ENCODE results near the gene AR. TPM values are rescaled to one million over a fixed set of nuclear protein-coding genes. Genes with fewer than 3 reads are reported as not detected.

AR gene
- total and polyA plus RNA-seq, 10 of the 15 experiments (the other 5 are each of a cell fraction or from before 2014, with no cell fraction given): 0.07 to 0.09 (median 0.08) TPM; not detected in 7

DNA sequence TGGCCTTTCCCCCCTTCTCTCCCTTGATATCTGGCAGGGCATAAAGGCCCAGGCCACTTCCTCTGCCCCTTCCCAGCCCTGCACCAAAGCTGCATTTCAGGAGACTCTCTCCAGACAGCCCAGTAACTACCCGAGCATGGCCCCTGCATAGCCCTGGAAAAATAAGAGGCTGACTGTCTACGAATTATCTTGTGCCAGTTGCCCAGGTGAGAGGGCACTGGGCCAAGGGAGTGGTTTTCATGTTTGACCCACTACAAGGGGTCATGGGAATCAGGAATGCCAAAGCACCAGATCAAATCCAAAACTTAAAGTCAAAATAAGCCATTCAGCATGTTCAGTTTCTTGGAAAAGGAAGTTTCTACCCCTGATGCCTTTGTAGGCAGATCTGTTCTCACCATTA is 183.8 kb downstream of the AR start:
- ATAC-seq: no peak
- H3K27me3 ChIP-seq (replicated peaks in 1 of 2; ENCODE audit: control insufficient read depth in 2 of 2, insufficient read depth in 2 of 2, low read length in 1 of 2): no peaks in the 10 kb centered on the region
- no peaks in the 10 kb centered on the region for H3K36me3 ChIP-seq (ENCODE audit: control insufficient read depth in 2 of 2, insufficient read depth in 2 of 2, low read length in 1 of 2)
- no peak for DNase-seq (ENCODE audit: low read depth, low spot score)
- WGBS (ENCODE audit: insufficient coverage, insufficient replicate concordance, low lambda C conversion rate, missing lambda C conversion rate): 0% methylated on average over 2 of the region's 2 CpGs
- TF ChIP-seq NFYB (IDR thresholded peaks at IDR 0.05; ENCODE audit: insufficient read depth, low read depth, low read length) (no peak), SMAD1 (IDR thresholded peaks at IDR 0.05; ENCODE audit: low read depth, partially characterized antibody) (no peak), NR2C1 (IDR thresholded peaks at IDR 0.05) (no peak)
- intact Hi-C loops (cut with micrococcal nuclease; ENCODE audit: unreplicated experiment) (no loop called here), in situ Hi-C loops (cut with MboI) (no loop called here)
- no peak overlapping the region for H3K4me2 ChIP-seq (ENCODE audit: control insufficient read depth, insufficient read depth)
- no peaks in the 10 kb centered on the region for H3K79me2 ChIP-seq (ENCODE audit: control insufficient read depth, insufficient read depth, low read length)
- SMC1A ChIA-PET (ENCODE audit: uncharacterized antibody, unreplicated experiment): no interaction called here
- H3K9me3 ChIP-seq (replicated peaks; ENCODE audit: control insufficient read depth, insufficient read depth, low read length): no peaks in the 10 kb centered on the region
- H3K27ac ChIP-seq (ENCODE audit: control insufficient read depth, insufficient read depth): no peak overlapping the region
- no peak overlapping the region for H2AFZ ChIP-seq (ENCODE audit: control insufficient read depth, low read depth, low read length)
- POLR2A ChIA-PET: no interaction called here
- RAD21 ChIA-PET (ENCODE audit: unreplicated experiment): no interaction called here
- no peaks in the 10 kb centered on the region for H4K20me1 ChIP-seq (ENCODE audit: control insufficient read depth, insufficient read depth)
- no TSS peak for BruUV-seq (replicated peaks)
- FAIRE-seq: no peak
- CTCF ChIA-PET: no interaction called here
- H3K4me3 ChIP-seq: no peak overlapping the region
- H3K9ac ChIP-seq (ENCODE audit: control insufficient read depth, insufficient read depth, low read length): no peak overlapping the region
- no peaks in the 10 kb centered on the region for H3K4me1 ChIP-seq (ENCODE audit: control insufficient read depth, insufficient read depth, low read length)

DNA sequence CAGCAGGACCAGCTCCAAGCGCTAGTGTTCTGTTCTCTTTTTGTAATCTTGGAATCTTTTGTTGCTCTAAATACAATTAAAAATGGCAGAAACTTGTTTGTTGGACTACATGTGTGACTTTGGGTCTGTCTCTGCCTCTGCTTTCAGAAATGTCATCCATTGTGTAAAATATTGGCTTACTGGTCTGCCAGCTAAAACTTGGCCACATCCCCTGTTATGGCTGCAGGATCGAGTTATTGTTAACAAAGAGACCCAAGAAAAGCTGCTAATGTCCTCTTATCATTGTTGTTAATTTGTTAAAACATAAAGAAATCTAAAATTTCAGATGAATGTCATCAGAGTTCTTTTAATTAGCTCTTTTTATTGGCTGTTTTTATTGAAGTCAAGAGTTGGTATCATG is 186.5 kb downstream of the AR start:
- H3K4me2 ChIP-seq (ENCODE audit: control insufficient read depth, insufficient read depth): no peak overlapping the region
- H3K9ac ChIP-seq (ENCODE audit: control insufficient read depth, insufficient read depth, low read length): no peak overlapping the region
- in situ Hi-C loops (cut with MboI): no loop called here
- ATAC-seq (no peak), FAIRE-seq (no peak), DNase-seq (ENCODE audit: low read depth, low spot score) (no peak)
- intact Hi-C loops (cut with micrococcal nuclease; ENCODE audit: unreplicated experiment): no loop called here
- no peak overlapping the region for H3K4me3 ChIP-seq
- ChIA-PET SMC1A (ENCODE audit: uncharacterized antibody, unreplicated experiment) (interaction anchor here (1.4 kb wide), 1 partner anchor 15 kb away, joined by 4 read pairs; no protein-coding TSS in a partner anchor), CTCF (no interaction called here), RAD21 (ENCODE audit: unreplicated experiment) (no interaction called here), POLR2A (no interaction called here)
- no peaks in the 10 kb centered on the region for H3K36me3 ChIP-seq (ENCODE audit: control insufficient read depth in 2 of 2, insufficient read depth in 2 of 2, low read length in 1 of 2)
- no peaks in the 10 kb centered on the region for H3K27me3 ChIP-seq (replicated peaks in 1 of 2; ENCODE audit: control insufficient read depth in 2 of 2, insufficient read depth in 2 of 2, low read length in 1 of 2)
- H3K4me1 ChIP-seq (ENCODE audit: control insufficient read depth, insufficient read depth, low read length): no peaks in the 10 kb centered on the region
- WGBS (ENCODE audit: insufficient coverage, insufficient replicate concordance, low lambda C conversion rate, missing lambda C conversion rate): 28% methylated on average over 2 of the region's 2 CpGs
- TF ChIP-seq NRF1 (conservative IDR thresholded peaks at IDR 0.05; ENCODE audit: low read depth, low read length): no peak
- no peaks in the 10 kb centered on the region for H3K9me3 ChIP-seq (replicated peaks; ENCODE audit: control insufficient read depth, insufficient read depth, low read length)
- H3K79me2 ChIP-seq (ENCODE audit: control insufficient read depth, insufficient read depth, low read length): no peaks in the 10 kb centered on the region
- no peak overlapping the region for H3K27ac ChIP-seq (ENCODE audit: control insufficient read depth, insufficient read depth)
- H2AFZ ChIP-seq (ENCODE audit: control insufficient read depth, low read depth, low read length): no peak overlapping the region
- BruUV-seq (replicated peaks): no TSS peak
- no peaks in the 10 kb centered on the region for H4K20me1 ChIP-seq (ENCODE audit: control insufficient read depth, insufficient read depth)

All from GM12878 (cell line).